GM12878 (cell line): ENCODE results near the gene CCNA2. TPM values are rescaled to one million over a fixed set of nuclear protein-coding genes. Genes with fewer than 3 reads are reported as not detected.

ENCODE experiments used
- CREB1 ChIP-seq: IDR thresholded peaks from 2 replicates; pipeline ENCODE4 v1.6.1; 2012; ENCODE audit warnings: low read depth, mild to moderate bottlenecking, inconsistent platforms
- EED ChIP-seq: sonication (generic); IDR thresholded peaks from 2 replicates; pipeline ENCODE4 v1.6.1; 2016; ENCODE audit warnings: antibody characterized with exemption, low read depth
- KDM1A ChIP-seq: fragments of 200-600 bp; sonication (generic); IDR thresholded peaks from 2 replicates; pipeline ENCODE4 v1.6.1; 2016; ENCODE audit warnings: borderline replicate concordance
- KLF5 ChIP-seq: fragments of 450-650 bp; IDR thresholded peaks from 2 replicates; pipeline ENCODE4 v1.6.1; 2014; ENCODE audit warnings: mild to moderate bottlenecking; ENCODE audit not compliant: partially characterized antibody
- MEF2A ChIP-seq: IDR thresholded peaks from 2 replicates; pipeline ENCODE4 v1.6.1; 2011; ENCODE audit warnings: low read depth, mild to moderate bottlenecking, low read length, moderate library complexity; ENCODE audit not compliant: insufficient read depth
- MTA3 ChIP-seq: IDR thresholded peaks from 2 replicates; pipeline ENCODE4 v1.6.1; 2012; ENCODE audit warnings: low read length, inconsistent platforms, borderline replicate concordance
- MYB ChIP-seq: fragments of 150-350 bp; IDR thresholded peaks from 2 replicates; pipeline ENCODE4 v1.6.1; 2014; ENCODE audit warnings: mild to moderate bottlenecking, low read depth, low read length, borderline replicate concordance
- NFYA ChIP-seq: IDR thresholded peaks from 2 replicates; pipeline ENCODE4 v1.6.1; 2011; ENCODE audit warnings: low read depth, mild to moderate bottlenecking, low read length, improper control_type of control experiment, borderline replicate concordance
- POLR2AphosphoS2 ChIP-seq: IDR thresholded peaks from 2 replicates; pipeline ENCODE4 v1.6.1; 2011; ENCODE audit warnings: low read depth, mild to moderate bottlenecking, low read length, improper control_type of control experiment, moderate library complexity
- POU2F2 ChIP-seq: IDR thresholded peaks from 3 replicates; pipeline ENCODE4 v1.6.1; 2011; ENCODE audit warnings: low read depth, mild to moderate bottlenecking, low read length, borderline replicate concordance
- RBBP5 ChIP-seq: fragments of 200-600 bp; sonication (generic); conservative IDR thresholded peaks from 2 replicates; pipeline ENCODE4 v1.6.1; 2016
- SIX5 ChIP-seq: IDR thresholded peaks from 2 replicates; pipeline ENCODE4 v1.6.1; 2011; ENCODE audit warnings: mild to moderate bottlenecking, low read depth, low read length, moderate library complexity; ENCODE audit not compliant: severe bottlenecking
- SMAD1 ChIP-seq: fragments of 450-650 bp; IDR thresholded peaks from 2 replicates; pipeline ENCODE4 v1.6.1; 2018; ENCODE audit warnings: mild to moderate bottlenecking, low read depth; ENCODE audit not compliant: partially characterized antibody
- SMAD5 ChIP-seq: IDR thresholded peaks from 2 replicates; pipeline ENCODE4 v1.6.1; 2016; ENCODE audit warnings: antibody characterized with exemption, low read depth
- SPI1 ChIP-seq: IDR thresholded peaks from 2 replicates; pipeline ENCODE4 v1.6.1; 2011; ENCODE audit warnings: low read depth, mild to moderate bottlenecking, low read length, moderate library complexity, borderline replicate concordance; ENCODE audit not compliant: insufficient read depth
- SREBF2 ChIP-seq: IDR thresholded peaks from 2 replicates; pipeline ENCODE4 v1.6.1; 2012; ENCODE audit warnings: mild to moderate bottlenecking, low read length
- STAT1 ChIP-seq: fragments of 450-650 bp; conservative IDR thresholded peaks from 2 replicates; pipeline ENCODE4 v1.6.1; 2014; ENCODE audit warnings: antibody characterized with exemption, mild to moderate bottlenecking
- SUZ12 ChIP-seq: fragments of 200-600 bp; sonication (generic); IDR thresholded peaks from one replicate; pipeline ENCODE4 v1.6.1; 2018; ENCODE audit warnings: antibody characterized with exemption, mild to moderate bottlenecking; ENCODE audit not compliant: unreplicated experiment
- polyA plus RNA-seq, 11 experiments: library from polyadenylated mRNA; depleted of rRNA in 4 of 11; unstranded in 6 of 11; stranded (reverse) in 5 of 11; fragments of >200 nt; fragmentation: Nextera tagmentation in 4 of 11; fragmentation: Illumina TruSeq in 1 of 11; extraction: Ambion mirVana in 4 of 11; extraction: Trizol in 1 of 11; gene quantifications; 1 replicate in 1 of 11; 2 replicates in 10 of 11; pipeline versions ENCODE4 v1.2.1 to v1.2.3, GENCODE V29; 2011 to 2016; ENCODE audit warnings: inconsistent platforms in 2 of 11, missing spikeins in 2 of 11, low read depth in 1 of 11
- total RNA-seq, 4 experiments: library from RNA; depleted of rRNA in 3 of 4; stranded (reverse); fragments of >200 nt in 3 of 4; fragmentation: Illumina TruSeq in 1 of 4; extraction: Trizol in 1 of 4; gene quantifications; 2 replicates each; pipeline versions ENCODE4 v1.2.1 to v1.2.3, GENCODE V29; 2013 to 2021
- TF ChIP-seq, protein P1 (sequence below): fragments of 450-650 bp; IDR thresholded peaks from 2 replicates; pipeline ENCODE4 v1.6.1; 2018; ENCODE audit warnings: borderline replicate concordance, mild to moderate bottlenecking; ENCODE audit not compliant: partially characterized antibody
- TF ChIP-seq, protein P2 (sequence below): fragments of 450-650 bp; IDR thresholded peaks from 2 replicates; pipeline ENCODE4 v1.6.1; 2017; ENCODE audit warnings: borderline replicate concordance
- TF ChIP-seq, protein P3 (sequence below): IDR thresholded peaks from 2 replicates; pipeline ENCODE4 v1.6.1; 2012; ENCODE audit warnings: improper control_type of control experiment, low read depth, low read length; ENCODE audit not compliant: insufficient replicate concordance

CCNA2 gene
- total and polyA plus RNA-seq, 10 of the 15 experiments (the other 5 are each of a cell fraction or from before 2014, with no cell fraction given): 21.8 to 153 (median 94.5) TPM

DNA sequence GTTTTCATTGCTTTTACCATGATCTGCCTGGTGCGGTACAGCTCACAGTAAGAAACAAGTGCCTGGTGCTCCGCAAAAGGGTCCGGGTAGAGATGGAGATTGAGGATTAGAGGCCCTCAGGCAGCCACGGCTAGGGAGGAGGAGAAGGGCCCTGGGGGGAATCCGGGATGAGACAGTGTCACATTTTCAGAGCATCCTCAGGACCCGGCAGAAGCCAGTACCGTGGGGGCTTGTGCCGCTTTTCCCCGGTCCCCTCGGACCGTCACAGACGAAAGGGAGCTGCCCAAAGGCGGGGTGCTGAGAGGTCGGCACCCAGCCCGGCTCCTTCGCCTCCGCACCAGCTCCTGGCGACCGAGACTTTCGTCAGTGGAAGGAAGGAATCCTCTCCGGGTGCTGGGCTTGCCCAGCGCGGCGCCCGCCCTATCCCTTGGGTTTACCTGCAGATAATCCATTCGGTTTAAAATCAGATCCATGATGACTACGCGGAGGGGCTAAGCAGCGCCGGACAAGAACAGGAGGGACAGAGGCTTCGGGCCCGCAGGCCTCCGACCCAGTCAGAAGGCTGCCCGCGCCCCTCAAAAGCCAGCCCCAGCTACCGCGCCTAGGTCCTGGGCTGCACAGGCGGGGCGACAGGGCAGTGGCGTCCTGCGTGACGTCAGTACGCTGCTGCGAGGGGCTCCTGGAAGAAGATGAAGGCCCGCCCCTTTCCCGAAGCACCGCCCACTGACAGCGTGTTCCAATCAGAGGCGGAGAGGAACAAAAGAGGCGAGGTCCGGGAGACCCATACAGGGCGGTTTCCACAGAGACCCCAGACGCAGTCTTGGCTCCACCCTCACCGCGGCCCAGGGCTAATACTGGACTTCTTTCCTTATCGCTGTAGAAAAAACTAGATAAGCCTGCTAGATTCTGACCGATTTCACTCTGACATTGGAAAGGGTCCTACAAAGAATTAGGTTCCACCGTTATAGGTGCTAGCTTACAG lies 46.4 kb upstream of the CCNA2 start, which contains the start of gene BBS7 (continued):
- TF ChIP-seq SPI1 (no peak), SUZ12 (no peak), SREBF2 (no peak), RBBP5 (no peak), SMAD1 (no peak), EED (no peak; the same call in 1 of the 2 replicates), CREB1 (peak; percentile 93), POLR2AphosphoS2 (0 out of 2 replicates have a peak, but pooled peaks have one; percentile 65), MYB (no peak), STAT1 (no peak), SIX5 (no peak), POU2F2 (no peak), NFYA (no peak), KDM1A (no peak), MTA3 (no peak), SMAD5 (no peak; the same call in 1 of the 2 replicates), MEF2A (no peak), KLF5 (no peak)
- TF ChIP-seq, protein P1, sequence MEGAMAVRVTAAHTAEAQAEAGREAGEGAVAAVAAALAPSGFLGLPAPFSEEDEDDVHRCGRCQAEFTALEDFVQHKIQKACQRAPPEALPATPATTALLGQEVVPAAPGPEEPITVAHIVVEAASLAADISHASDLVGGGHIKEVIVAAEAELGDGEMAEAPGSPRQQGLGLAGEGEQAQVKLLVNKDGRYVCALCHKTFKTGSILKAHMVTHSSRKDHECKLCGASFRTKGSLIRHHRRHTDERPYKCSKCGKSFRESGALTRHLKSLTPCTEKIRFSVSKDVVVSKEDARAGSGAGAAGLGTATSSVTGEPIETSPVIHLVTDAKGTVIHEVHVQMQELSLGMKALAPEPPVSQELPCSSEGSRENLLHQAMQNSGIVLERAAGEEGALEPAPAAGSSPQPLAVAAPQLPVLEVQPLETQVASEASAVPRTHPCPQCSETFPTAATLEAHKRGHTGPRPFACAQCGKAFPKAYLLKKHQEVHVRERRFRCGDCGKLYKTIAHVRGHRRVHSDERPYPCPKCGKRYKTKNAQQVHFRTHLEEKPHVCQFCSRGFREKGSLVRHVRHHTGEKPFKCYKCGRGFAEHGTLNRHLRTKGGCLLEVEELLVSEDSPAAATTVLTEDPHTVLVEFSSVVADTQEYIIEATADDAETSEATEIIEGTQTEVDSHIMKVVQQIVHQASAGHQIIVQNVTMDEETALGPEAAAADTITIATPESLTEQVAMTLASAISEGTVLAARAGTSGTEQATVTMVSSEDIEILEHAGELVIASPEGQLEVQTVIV: no peak
- TF ChIP-seq, protein P2, sequence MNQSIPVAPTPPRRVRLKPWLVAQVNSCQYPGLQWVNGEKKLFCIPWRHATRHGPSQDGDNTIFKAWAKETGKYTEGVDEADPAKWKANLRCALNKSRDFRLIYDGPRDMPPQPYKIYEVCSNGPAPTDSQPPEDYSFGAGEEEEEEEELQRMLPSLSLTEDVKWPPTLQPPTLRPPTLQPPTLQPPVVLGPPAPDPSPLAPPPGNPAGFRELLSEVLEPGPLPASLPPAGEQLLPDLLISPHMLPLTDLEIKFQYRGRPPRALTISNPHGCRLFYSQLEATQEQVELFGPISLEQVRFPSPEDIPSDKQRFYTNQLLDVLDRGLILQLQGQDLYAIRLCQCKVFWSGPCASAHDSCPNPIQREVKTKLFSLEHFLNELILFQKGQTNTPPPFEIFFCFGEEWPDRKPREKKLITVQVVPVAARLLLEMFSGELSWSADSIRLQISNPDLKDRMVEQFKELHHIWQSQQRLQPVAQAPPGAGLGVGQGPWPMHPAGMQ: no peak
- TF ChIP-seq, protein P3, sequence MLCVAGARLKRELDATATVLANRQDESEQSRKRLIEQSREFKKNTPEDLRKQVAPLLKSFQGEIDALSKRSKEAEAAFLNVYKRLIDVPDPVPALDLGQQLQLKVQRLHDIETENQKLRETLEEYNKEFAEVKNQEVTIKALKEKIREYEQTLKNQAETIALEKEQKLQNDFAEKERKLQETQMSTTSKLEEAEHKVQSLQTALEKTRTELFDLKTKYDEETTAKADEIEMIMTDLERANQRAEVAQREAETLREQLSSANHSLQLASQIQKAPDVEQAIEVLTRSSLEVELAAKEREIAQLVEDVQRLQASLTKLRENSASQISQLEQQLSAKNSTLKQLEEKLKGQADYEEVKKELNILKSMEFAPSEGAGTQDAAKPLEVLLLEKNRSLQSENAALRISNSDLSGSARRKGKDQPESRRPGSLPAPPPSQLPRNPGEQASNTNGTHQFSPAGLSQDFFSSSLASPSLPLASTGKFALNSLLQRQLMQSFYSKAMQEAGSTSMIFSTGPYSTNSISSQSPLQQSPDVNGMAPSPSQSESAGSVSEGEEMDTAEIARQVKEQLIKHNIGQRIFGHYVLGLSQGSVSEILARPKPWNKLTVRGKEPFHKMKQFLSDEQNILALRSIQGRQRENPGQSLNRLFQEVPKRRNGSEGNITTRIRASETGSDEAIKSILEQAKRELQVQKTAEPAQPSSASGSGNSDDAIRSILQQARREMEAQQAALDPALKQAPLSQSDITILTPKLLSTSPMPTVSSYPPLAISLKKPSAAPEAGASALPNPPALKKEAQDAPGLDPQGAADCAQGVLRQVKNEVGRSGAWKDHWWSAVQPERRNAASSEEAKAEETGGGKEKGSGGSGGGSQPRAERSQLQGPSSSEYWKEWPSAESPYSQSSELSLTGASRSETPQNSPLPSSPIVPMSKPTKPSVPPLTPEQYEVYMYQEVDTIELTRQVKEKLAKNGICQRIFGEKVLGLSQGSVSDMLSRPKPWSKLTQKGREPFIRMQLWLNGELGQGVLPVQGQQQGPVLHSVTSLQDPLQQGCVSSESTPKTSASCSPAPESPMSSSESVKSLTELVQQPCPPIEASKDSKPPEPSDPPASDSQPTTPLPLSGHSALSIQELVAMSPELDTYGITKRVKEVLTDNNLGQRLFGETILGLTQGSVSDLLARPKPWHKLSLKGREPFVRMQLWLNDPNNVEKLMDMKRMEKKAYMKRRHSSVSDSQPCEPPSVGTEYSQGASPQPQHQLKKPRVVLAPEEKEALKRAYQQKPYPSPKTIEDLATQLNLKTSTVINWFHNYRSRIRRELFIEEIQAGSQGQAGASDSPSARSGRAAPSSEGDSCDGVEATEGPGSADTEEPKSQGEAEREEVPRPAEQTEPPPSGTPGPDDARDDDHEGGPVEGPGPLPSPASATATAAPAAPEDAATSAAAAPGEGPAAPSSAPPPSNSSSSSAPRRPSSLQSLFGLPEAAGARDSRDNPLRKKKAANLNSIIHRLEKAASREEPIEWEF: no peak
